Nephron (organoid): Measurements from ENCODE around the gene RAB3GAP1.

Experiments
- H3K27ac Mint-ChIP-seq, 3 experiments: 2 replicates each; pipeline ENCODE4 v1.8.0; 2020; ENCODE audit warnings: mixed read lengths in 3 of 3, mild to moderate bottlenecking in 2 of 3, moderate library complexity in 1 of 3
- H3K27me3 Mint-ChIP-seq: 2 replicates; pipeline ENCODE4 v1.8.0; 2021; ENCODE audit warnings: low read depth, mild to moderate bottlenecking, moderate library complexity, mixed read lengths
- H3K36me3 Mint-ChIP-seq: 2 replicates; pipeline ENCODE4 v1.8.0; 2020; ENCODE audit warnings: low read depth, mixed read lengths
- H3K4me1 Mint-ChIP-seq: 2 replicates; pipeline ENCODE4 v1.8.0; 2020; ENCODE audit warnings: mixed read lengths
- H3K4me3 Mint-ChIP-seq, 3 experiments: 2 replicates each; pipeline ENCODE4 v1.8.0; 2020; ENCODE audit warnings: mild to moderate bottlenecking in 3 of 3, mixed read lengths in 3 of 3, moderate library complexity in 2 of 3
- H3K9me3 Mint-ChIP-seq: 2 replicates; pipeline ENCODE4 v1.8.0; 2020; ENCODE audit warnings: mixed read lengths
- TF ChIP-seq, protein P1 (sequence below), 3 experiments: fragments of 200-600 bp; sonication (generic); IDR thresholded peaks; one replicate each; pipeline ENCODE4 v1.5.0; 2021; ENCODE audit warnings: antibody characterized with exemption in 3 of 3; ENCODE audit not compliant: unreplicated experiment in 3 of 3

The RAB3GAP1 gene

DNA sequence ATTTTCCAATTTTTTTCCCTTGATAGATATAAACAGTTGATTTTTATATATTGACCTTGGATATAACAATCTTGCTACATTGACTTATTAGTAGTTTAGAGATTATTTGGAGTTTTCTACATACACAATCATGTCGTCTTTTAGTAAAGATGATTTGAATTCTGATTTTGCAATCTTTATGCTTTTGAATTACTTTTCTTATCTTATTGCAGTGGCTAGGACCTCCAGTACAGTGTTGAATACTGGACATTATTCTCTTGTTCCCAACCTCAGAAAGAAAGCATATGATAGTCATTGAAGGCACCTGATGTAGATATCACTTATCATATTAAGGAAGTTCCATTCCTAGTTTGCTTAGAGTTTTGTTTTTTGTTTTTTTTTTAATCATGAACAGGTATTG is 90.2 kb downstream of the RAB3GAP1 start:
- H3K27me3 Mint-ChIP-seq = no peaks in the 10 kb centered on the region
- TF ChIP-seq, protein P1, sequence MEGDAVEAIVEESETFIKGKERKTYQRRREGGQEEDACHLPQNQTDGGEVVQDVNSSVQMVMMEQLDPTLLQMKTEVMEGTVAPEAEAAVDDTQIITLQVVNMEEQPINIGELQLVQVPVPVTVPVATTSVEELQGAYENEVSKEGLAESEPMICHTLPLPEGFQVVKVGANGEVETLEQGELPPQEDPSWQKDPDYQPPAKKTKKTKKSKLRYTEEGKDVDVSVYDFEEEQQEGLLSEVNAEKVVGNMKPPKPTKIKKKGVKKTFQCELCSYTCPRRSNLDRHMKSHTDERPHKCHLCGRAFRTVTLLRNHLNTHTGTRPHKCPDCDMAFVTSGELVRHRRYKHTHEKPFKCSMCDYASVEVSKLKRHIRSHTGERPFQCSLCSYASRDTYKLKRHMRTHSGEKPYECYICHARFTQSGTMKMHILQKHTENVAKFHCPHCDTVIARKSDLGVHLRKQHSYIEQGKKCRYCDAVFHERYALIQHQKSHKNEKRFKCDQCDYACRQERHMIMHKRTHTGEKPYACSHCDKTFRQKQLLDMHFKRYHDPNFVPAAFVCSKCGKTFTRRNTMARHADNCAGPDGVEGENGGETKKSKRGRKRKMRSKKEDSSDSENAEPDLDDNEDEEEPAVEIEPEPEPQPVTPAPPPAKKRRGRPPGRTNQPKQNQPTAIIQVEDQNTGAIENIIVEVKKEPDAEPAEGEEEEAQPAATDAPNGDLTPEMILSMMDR (IDR thresholded peaks at IDR 0.05; ENCODE audit: unreplicated experiment in 3 of 3) = no peak
- no peaks in the 10 kb centered on the region for H3K4me1 Mint-ChIP-seq
- H3K36me3 Mint-ChIP-seq = peaks cover 80% of the 10 kb centered on the region
- H3K4me3 Mint-ChIP-seq = no peak overlapping the region
- no peak overlapping the region for H3K27ac Mint-ChIP-seq
- peaks cover 27% of the 10 kb centered on the region for H3K9me3 Mint-ChIP-seq

DNA sequence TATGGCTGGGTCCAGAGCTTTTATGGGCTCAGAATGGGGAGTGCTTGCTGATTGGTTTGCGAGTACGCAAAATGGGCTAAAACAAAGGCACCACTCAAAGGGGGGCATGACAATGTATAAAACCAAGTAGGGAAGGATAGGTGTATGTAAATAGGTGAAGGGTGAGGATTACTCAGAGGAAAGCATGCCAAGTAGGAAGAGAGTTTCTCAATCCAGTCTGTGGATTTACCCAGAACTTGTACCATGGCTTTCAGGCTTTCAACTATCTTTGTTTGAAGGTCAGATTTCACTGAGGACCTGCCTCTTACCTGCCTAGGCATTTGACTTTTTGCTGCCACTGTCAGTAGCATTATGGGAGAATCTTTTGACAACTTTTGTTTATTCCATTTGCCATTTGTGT is 92.3 kb downstream of the RAB3GAP1 start:
- H3K4me3 Mint-ChIP-seq = no peak overlapping the region
- H3K9me3 Mint-ChIP-seq = peaks cover 27% of the 10 kb centered on the region
- H3K4me1 Mint-ChIP-seq = no peaks in the 10 kb centered on the region
- peaks cover 77% of the 10 kb centered on the region for H3K36me3 Mint-ChIP-seq
- no peaks in the 10 kb centered on the region for H3K27me3 Mint-ChIP-seq
- TF ChIP-seq, protein P1 (IDR thresholded peaks at IDR 0.05; ENCODE audit: unreplicated experiment in 3 of 3) = no peak
- H3K27ac Mint-ChIP-seq = no peak overlapping the region

DNA sequence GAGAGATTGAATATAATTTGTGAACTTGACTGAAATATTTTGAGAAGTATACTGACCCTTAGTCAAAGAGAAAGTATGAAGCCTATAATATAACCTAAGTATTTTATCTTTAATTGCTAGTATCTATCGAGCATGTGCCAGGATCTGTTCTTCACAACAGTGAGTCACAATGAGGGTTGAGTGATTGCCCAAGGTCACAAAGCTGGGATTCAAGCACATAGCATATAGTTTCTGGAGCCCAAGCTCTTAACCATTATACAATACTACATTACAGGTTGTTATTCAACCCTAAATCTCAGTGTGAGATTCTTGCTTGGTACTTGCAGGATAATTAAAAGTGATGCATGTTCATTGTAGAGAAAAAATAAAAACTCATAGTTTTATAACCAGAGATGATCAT is 97.2 kb downstream of the RAB3GAP1 start:
- Mint-ChIP-seq H3K27ac (peak overlapping the region in 1 of 3 experiments; percentile 69), H3K27me3 (no peaks in the 10 kb centered on the region), H3K4me1 (no peaks in the 10 kb centered on the region), H3K4me3 (no peak overlapping the region), H3K36me3 (peaks cover 55% of the 10 kb centered on the region), H3K9me3 (no peaks in the 10 kb centered on the region)
- TF ChIP-seq, protein P1 (IDR thresholded peaks at IDR 0.05; ENCODE audit: unreplicated experiment in 3 of 3) = no peak

DNA sequence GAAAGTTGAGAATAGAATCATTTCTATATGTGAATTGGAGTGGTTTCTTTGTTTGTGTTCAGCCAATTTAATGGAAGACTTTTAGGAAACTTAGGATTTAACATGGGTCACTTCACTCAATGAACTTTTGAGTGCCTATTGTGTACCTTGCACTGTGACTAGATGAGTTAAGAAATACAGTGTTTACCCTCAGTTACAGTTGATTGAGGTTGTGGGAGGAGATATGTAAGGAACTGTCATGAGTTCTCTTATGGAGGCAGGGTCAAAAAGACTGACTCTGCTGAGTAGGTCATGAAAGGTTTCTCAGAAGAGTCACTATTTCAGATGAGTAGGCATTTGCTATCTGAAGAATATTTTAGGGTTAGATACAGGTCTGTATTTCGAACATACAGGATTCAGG is 98.6 kb downstream of the RAB3GAP1 start:
- Mint-ChIP-seq H3K4me3 (no peak overlapping the region), H3K9me3 (no peaks in the 10 kb centered on the region), H3K36me3 (peaks cover 57% of the 10 kb centered on the region), H3K27ac (peak overlapping the region; percentile 19 to 96 (median 40)), H3K27me3 (no peaks in the 10 kb centered on the region), H3K4me1 (no peaks in the 10 kb centered on the region)
- TF ChIP-seq, protein P1 (IDR thresholded peaks at IDR 0.05; ENCODE audit: unreplicated experiment in 3 of 3) = no peak

DNA sequence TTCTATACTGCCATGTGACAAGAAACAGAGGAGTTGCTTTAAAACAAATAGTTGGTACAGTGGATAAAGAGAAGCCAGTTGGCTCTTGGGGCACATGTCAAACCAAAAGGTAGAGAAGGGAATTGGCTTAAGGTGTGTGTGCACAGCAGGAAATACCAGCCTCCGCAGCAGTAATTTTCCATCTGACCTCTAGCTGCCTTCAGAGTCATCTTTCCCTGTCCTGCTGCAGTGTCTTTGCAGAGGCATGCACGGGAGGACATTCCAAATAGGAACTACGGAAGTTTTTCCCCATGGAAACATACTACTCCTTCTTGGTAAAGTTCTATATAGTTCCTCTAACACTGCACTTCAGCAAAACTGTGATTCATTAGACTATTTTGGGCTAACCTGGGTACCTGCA is 99.5 kb downstream of the RAB3GAP1 start:
- H3K4me1 Mint-ChIP-seq = no peaks in the 10 kb centered on the region
- H3K27me3 Mint-ChIP-seq = no peaks in the 10 kb centered on the region
- H3K9me3 Mint-ChIP-seq = no peaks in the 10 kb centered on the region
- TF ChIP-seq, protein P1 (IDR thresholded peaks at IDR 0.05; ENCODE audit: unreplicated experiment in 3 of 3) = no peak
- H3K36me3 Mint-ChIP-seq = peaks cover 59% of the 10 kb centered on the region
- H3K4me3 Mint-ChIP-seq = no peak overlapping the region
- H3K27ac Mint-ChIP-seq = peak overlapping the region; percentile 40 to 96 (median 78)

DNA sequence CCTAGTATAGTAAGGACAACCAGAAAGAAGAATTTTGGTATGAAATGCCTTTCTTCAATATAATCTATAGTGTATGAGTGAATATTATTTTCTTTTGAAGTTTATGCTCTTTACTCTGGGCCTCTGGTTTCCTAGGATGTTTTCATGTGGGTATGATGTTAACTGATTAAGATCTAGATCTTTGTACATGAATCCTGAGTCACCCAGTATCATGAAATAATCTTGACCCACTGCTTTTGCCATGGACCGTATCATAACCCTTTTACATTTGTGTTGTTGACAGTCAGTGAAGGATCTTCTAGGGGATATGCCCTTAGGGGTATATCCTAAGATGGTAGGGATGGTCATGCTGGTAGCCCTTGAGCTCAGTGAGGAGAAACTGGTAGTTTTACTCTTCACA is 100.3 kb downstream of the RAB3GAP1 start:
- Mint-ChIP-seq H3K27me3 (no peaks in the 10 kb centered on the region), H3K4me1 (no peaks in the 10 kb centered on the region), H3K27ac (peak overlapping the region in 1 of 3 experiments; percentile 96), H3K9me3 (no peaks in the 10 kb centered on the region), H3K4me3 (no peak overlapping the region), H3K36me3 (peaks cover 64% of the 10 kb centered on the region)
- TF ChIP-seq, protein P1 (IDR thresholded peaks at IDR 0.05; ENCODE audit: unreplicated experiment in 3 of 3) = no peak
